Sigmoid colon (tissue), 7 donors: Measurements from ENCODE around the gene SLC22A13. TPM values are rescaled to one million over a fixed set of nuclear protein-coding genes. Genes with fewer than 3 reads are reported as not detected.

Experiments used
- DNase-seq: peaks from one replicate; pipeline ENCODE4 v3.0.0-alpha.2; 2019
- H3K27ac ChIP-seq, 4 donors: fragments of 200-600 bp; sonication (generic); one replicate each; pipeline ENCODE4 v1.5.1; 2016 to 2019; ENCODE audit warnings: mild to moderate bottlenecking in 1 of 4
- H3K27me3 ChIP-seq, 3 donors: fragments of 200-600 bp; sonication (generic); one replicate each; pipeline ENCODE4 v1.5.1; 2019; ENCODE audit warnings: mild to moderate bottlenecking in 1 of 3
- H3K36me3 ChIP-seq, 4 donors: fragments of 200-600 bp; sonication (generic); one replicate each; pipeline ENCODE4 v1.5.1; 2016 to 2019
- H3K4me1 ChIP-seq, 4 donors: fragments of 200-600 bp; sonication (generic); one replicate each; pipeline ENCODE4 v1.5.1; 2017 to 2019
- H3K4me3 ChIP-seq, 4 donors: fragments of 200-600 bp; sonication (generic); one replicate each; pipeline ENCODE4 v1.5.1; 2017 to 2019; ENCODE audit warnings: mild to moderate bottlenecking in 2 of 4, moderate library complexity in 1 of 4
- H3K9me3 ChIP-seq, 4 donors: fragments of 200-600 bp in 3 of 4; sonication (generic) in 3 of 4; one replicate each; pipeline versions ENCODE4 v1.5.1 to v1.6.1; 2013 to 2019
- EP300 ChIP-seq, 4 donors: sonication (generic); formaldehyde crosslinking; IDR thresholded peaks; one replicate each; pipeline ENCODE4 v1.6.1; 2017; ENCODE audit warnings: antibody characterized with exemption in 4 of 4
- POLR2A ChIP-seq, 2 donors: fragments of 450-650 bp; IDR thresholded peaks; one replicate each; pipeline ENCODE4 v1.6.1; 2016; ENCODE audit warnings: antibody characterized with exemption in 2 of 2, mild to moderate bottlenecking in 2 of 2, moderate library complexity in 2 of 2
- POLR2AphosphoS5 ChIP-seq, 4 donors: sonication (generic); formaldehyde crosslinking; IDR thresholded peaks; one replicate each; pipeline ENCODE4 v1.6.1; 2017; ENCODE audit warnings: antibody characterized with exemption in 4 of 4
- WGBS, 2 donors: extraction: QIAGEN DNeasy Blood & Tissue Kit; methylation state at CpG; one replicate each; pipeline ENCODE4 v1.1.7; 2013; 5-methylcytosine and 5-hydroxymethylcytosine counted together
- intact Hi-C: fragments of 100-400 bp; cut with DNase I; formaldehyde crosslinking; loops from one replicate; pipeline ENCODE4 v1.15.1; 2023
- polyA plus RNA-seq, 3 donors: library from polyadenylated mRNA; stranded (reverse); fragments of 200-250 nt; gene quantifications; one replicate each; pipeline ENCODE4 v1.2.3, GENCODE V29; 2013
- total RNA-seq, 4 donors: library from RNA; depleted of rRNA; stranded (reverse); fragments of >200 nt; gene quantifications; one replicate each; pipeline ENCODE4 v1.1.0, GENCODE V29; 2016
- TF ChIP-seq, protein P1 (sequence below), 4 experiments: fragments of 450-650 bp in 3 of 4; fragments of 200-600 bp in 1 of 4; IDR thresholded peaks; one replicate each; pipeline ENCODE4 v1.5.1; 2016 to 2019; ENCODE audit warnings: antibody characterized with exemption in 4 of 4, mild to moderate bottlenecking in 3 of 4, moderate library complexity in 2 of 4
- donor health status: healthy with polysubstance abuse.
- donor health status: Bipolar disorder and iron deficiency.
- donor health status: healthy.

Gene SLC22A13
- total and polyA plus RNA-seq, 7 donors, result 0.17 to 2.1 TPM; not detected in 5

DNA sequence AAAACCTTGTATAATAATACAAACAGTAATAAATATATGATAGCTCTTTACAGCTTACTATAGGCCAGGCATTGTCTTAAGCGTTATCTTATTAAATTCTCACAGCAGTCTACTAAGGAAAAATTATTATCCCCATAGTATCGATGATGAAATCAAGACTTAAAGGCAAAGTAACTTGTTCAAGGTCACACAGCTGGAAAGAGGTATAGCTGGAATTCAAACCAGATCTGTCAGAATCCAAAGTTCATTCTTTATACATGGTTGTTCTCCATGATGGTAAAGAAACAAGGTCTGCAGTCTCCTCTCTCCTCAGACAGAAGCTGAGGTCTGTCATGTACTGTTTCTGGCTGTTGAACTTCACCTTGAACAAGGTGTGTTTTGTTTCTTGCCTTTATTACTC is 15.4 kb upstream of the SLC22A13 start:
- no peak overlapping the region for H3K4me3 ChIP-seq
- intact Hi-C loops, result no loop called here
- H3K36me3 ChIP-seq, result peaks cover 11 to 82% (median 40%) of the 10 kb centered on the region in 4 donors
- no peak for DNase-seq
- peaks cover 0 to 8% (median 2%) of the 10 kb centered on the region in 4 donors for H3K4me1 ChIP-seq
- 87 to 97% methylated on average over 2 of the region's 2 CpGs for WGBS, 2 donors
- no peaks in the 10 kb centered on the region for H3K27me3 ChIP-seq
- no peak for TF ChIP-seq POLR2A (IDR thresholded peaks at IDR 0.05)
- no peak overlapping the region for H3K27ac ChIP-seq
- no peaks in the 10 kb centered on the region for H3K9me3 ChIP-seq

DNA sequence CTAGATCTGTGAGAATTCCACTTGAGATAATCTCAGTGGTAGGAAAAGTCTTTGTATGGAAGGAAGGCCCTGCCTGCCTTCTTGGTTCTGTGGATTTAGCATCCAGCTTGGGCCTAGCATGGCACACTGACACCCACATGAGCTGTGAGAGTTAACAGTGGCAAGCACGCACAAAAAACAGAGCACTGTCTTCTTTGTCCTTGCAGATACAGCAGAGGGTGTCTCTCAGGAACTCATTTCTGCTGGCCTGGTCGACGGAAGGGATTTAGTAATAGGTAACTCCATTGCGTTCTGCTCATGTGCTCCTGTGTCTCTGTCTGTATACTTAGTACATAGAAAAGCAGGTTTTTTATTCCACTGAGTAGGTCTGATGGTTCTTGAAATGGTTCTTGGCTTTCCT is 14.4 kb upstream of the SLC22A13 start:
- peaks cover 11 to 77% (median 41%) of the 10 kb centered on the region in 4 donors for H3K36me3 ChIP-seq
- no peak overlapping the region for H3K4me3 ChIP-seq
- WGBS, 2 donors, result 94 to 96% methylated on average over 4 of the region's 4 CpGs
- TF ChIP-seq, protein P1, sequence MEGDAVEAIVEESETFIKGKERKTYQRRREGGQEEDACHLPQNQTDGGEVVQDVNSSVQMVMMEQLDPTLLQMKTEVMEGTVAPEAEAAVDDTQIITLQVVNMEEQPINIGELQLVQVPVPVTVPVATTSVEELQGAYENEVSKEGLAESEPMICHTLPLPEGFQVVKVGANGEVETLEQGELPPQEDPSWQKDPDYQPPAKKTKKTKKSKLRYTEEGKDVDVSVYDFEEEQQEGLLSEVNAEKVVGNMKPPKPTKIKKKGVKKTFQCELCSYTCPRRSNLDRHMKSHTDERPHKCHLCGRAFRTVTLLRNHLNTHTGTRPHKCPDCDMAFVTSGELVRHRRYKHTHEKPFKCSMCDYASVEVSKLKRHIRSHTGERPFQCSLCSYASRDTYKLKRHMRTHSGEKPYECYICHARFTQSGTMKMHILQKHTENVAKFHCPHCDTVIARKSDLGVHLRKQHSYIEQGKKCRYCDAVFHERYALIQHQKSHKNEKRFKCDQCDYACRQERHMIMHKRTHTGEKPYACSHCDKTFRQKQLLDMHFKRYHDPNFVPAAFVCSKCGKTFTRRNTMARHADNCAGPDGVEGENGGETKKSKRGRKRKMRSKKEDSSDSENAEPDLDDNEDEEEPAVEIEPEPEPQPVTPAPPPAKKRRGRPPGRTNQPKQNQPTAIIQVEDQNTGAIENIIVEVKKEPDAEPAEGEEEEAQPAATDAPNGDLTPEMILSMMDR (IDR thresholded peaks at IDR 0.05), result no peak
- TF ChIP-seq EP300 (IDR thresholded peaks at IDR 0.05) (no peak), POLR2A (IDR thresholded peaks at IDR 0.05) (no peak), POLR2AphosphoS5 (IDR thresholded peaks at IDR 0.05) (no peak)
- H3K27me3 ChIP-seq, result no peaks in the 10 kb centered on the region
- no peak for DNase-seq
- H3K4me1 ChIP-seq, result peaks cover 0 to 8% (median 2%) of the 10 kb centered on the region in 4 donors
- H3K27ac ChIP-seq, result no peak overlapping the region
- H3K9me3 ChIP-seq, result no peaks in the 10 kb centered on the region
- intact Hi-C loops, result no loop called here

DNA sequence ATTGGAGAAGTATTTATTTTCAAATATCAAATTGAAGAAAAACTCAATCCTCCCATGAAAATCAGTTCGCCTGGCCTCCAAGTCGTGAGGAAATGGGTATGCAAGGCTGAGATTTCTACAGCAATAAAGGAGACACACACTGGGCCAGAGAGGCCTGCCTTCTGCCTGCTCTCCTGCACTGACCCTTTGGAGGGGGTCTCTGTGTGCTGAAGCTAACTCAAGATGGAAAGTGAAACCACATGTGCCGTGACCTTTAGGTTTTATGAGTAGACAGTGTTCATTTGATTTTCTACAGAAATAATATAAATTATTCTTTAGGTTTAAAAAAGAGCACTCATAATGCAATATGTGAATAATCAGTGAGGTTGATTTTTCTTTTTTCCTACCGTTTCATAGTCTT is 11.9 kb upstream of the SLC22A13 start:
- Histone ChIP-seq H3K4me1 (no peaks in the 10 kb centered on the region), H3K36me3 (peaks cover 11 to 63% (median 38%) of the 10 kb centered on the region in 4 donors), H3K9me3 (no peaks in the 10 kb centered on the region), H3K27ac (no peak overlapping the region), H3K27me3 (no peaks in the 10 kb centered on the region), H3K4me3 (no peak overlapping the region)
- intact Hi-C loops, result no loop called here
- WGBS, 2 donors, result 90 to 92% methylated on average over 4 of the region's 4 CpGs
- DNase-seq, result no peak
- no peak for TF ChIP-seq EP300 (IDR thresholded peaks at IDR 0.05)
- no peak for TF ChIP-seq POLR2A (IDR thresholded peaks at IDR 0.05)
- no peak for TF ChIP-seq POLR2AphosphoS5 (IDR thresholded peaks at IDR 0.05)
- TF ChIP-seq, protein P1 (IDR thresholded peaks at IDR 0.05), result no peak

DNA sequence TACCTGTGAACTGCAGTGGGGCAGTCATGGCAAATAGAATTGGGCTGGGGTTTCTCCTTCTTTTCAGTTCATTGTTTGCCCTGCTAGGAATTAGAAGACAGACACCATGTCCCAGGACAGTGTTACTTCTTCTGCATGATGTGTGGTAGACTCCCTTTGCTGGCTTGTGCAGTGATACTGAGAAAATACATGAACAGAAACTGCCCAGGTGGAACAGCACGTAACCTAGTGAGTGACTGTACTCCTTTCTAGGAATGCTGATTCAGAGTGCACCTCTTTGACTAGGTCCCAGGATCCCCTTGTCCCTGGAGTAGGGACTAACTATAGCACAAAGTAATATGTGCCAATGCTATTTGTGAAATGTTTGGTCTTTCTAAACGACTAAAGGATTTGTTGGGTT is 10.7 kb upstream of the SLC22A13 start:
- H3K4me1 ChIP-seq, result no peaks in the 10 kb centered on the region
- H3K27me3 ChIP-seq, result no peaks in the 10 kb centered on the region
- peaks cover 11 to 52% (median 36%) of the 10 kb centered on the region in 4 donors for H3K36me3 ChIP-seq
- no peak overlapping the region for H3K4me3 ChIP-seq
- no peak for DNase-seq
- intact Hi-C loops, result no loop called here
- TF ChIP-seq POLR2A (IDR thresholded peaks at IDR 0.05), result no peak
- no peaks in the 10 kb centered on the region for H3K9me3 ChIP-seq
- no peak overlapping the region for H3K27ac ChIP-seq
- WGBS, 2 donors, result 86 to 87% methylated on average over 2 of the region's 2 CpGs

DNA sequence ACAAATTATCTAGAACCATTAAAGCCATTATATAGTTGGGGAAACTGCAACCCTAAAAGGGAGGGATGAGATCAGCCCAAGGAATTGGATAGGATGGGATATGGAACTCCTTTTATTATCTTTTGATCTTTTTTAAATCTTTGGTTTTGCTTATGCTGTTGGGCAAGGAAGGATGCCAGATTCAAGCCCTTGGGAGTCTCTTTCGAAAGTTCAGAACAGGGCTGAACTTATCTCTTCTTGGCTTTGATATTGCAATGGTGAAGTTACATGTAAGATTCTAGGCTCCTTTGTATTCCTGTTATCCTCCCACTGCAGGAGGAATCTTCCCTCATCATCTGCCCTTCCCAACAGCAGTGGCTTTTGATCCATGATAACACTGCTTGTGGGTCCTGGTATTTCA is 10.0 kb upstream of the SLC22A13 start:
- DNase-seq, result no peak
- TF ChIP-seq POLR2A (IDR thresholded peaks at IDR 0.05) (no peak), POLR2AphosphoS5 (IDR thresholded peaks at IDR 0.05) (no peak), EP300 (IDR thresholded peaks at IDR 0.05) (no peak)
- TF ChIP-seq, protein P1 (IDR thresholded peaks at IDR 0.05), result no peak
- Histone ChIP-seq H3K9me3 (no peaks in the 10 kb centered on the region), H3K36me3 (peaks cover 11 to 44% (median 32%) of the 10 kb centered on the region in 4 donors), H3K27me3 (no peaks in the 10 kb centered on the region), H3K27ac (no peak overlapping the region), H3K4me3 (no peak overlapping the region), H3K4me1 (no peaks in the 10 kb centered on the region)
- WGBS, 2 donors, result 95 to 98% methylated on average over 1 of the region's 1 CpG
- intact Hi-C loops, result no loop called here

DNA sequence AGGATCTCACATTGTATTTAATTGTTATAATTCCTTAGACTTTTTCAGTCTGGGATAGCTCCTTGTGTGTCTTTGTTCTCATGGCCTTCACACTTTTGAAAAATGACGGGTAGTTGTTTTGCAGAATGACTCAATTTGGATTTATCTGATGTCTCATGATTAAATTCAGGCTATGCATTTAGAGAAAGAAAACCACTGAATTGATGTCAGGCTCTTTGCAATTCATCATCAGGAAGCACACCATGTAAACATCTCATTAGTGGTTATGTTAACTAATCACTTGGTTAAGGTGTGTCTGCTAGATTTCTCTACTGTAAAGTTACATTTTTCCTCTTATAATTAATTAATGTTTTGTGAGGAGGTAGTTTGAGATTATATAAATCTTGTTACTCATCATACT is 8.0 kb upstream of the SLC22A13 start:
- H3K9me3 ChIP-seq, result no peaks in the 10 kb centered on the region
- no peak overlapping the region for H3K4me3 ChIP-seq
- no peaks in the 10 kb centered on the region for H3K27me3 ChIP-seq
- H3K4me1 ChIP-seq, result no peaks in the 10 kb centered on the region
- 71 to 94% methylated on average over 1 of the region's 1 CpG for WGBS, 2 donors
- H3K36me3 ChIP-seq, result peaks cover 9 to 25% (median 19%) of the 10 kb centered on the region in 4 donors
- no peak overlapping the region for H3K27ac ChIP-seq
- TF ChIP-seq POLR2A (IDR thresholded peaks at IDR 0.05), result no peak
- TF ChIP-seq, protein P1 (IDR thresholded peaks at IDR 0.05), result no peak
- no peak for TF ChIP-seq POLR2AphosphoS5 (IDR thresholded peaks at IDR 0.05)
- TF ChIP-seq EP300 (IDR thresholded peaks at IDR 0.05), result no peak
- intact Hi-C loops, result no loop called here
- DNase-seq, result no peak
